ENCODE results near the gene CPA5.
"Not testable (repeated sequence)": the region's sequence is repeated elsewhere in the genome, so short reads cannot be mapped to it uniquely, and the experiment has no call there.

The CPA5 gene

DNA sequence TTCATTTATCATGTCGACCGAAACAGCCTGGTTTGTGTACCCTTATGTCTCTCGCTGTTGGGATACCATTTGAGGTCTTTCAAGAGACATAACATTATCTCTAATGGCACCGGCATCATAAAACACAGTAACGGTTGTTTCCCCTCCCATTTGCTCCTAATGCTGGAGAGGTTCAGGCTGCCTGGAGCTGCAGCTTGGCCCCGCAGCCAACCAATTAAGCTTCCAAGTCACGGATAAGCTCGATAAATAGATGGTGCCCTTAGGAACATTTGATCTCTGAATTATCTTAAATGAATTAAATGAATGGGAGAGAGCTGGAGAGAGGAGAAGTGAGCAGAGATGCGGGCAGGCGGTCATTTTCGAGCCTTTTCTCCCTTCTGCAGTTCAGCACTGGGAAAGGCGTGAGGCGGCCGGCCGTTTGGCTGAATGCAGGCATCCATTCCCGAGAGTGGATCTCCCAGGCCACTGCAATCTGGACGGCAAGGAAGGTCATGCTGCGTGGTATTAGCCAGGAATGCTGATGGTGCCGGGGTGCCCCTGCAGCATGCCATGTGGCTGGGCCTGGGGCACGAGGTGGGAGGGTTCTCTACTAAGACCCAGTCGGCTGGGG, 39.1 kb upstream of the CPA5 start:
- H3K4me1 ChIP-seq (ENCODE audit: low read length) = peaks cover 12% of the 10 kb centered on the region
- H3K4me2 ChIP-seq (ENCODE audit: low read length) = no peak overlapping the region
- no peaks in the 10 kb centered on the region for H4K20me1 ChIP-seq (ENCODE audit: insufficient read depth, low read length)
- H3K9ac ChIP-seq (ENCODE audit: low read length) = no peak overlapping the region
- H3K4me3 ChIP-seq (ENCODE audit: low read length) = no peak overlapping the region
- H2AFZ ChIP-seq (ENCODE audit: low read depth, low read length) = no peak overlapping the region
- TF ChIP-seq CTCF (IDR thresholded peaks at IDR 0.05; ENCODE audit: low read depth, low read length) (no peak), EZH2phosphoT487 (IDR thresholded peaks at IDR 0.05; ENCODE audit: low read depth) (no peak)
- H3K27ac ChIP-seq (ENCODE audit: low read length) = no peak overlapping the region
- H3K27me3 ChIP-seq (ENCODE audit: low read depth, low read length) = peaks cover 48% of the 10 kb centered on the region
- no peaks in the 10 kb centered on the region for H3K36me3 ChIP-seq (replicated peaks; ENCODE audit: low read depth, low read length)
- H3K9me3 ChIP-seq (ENCODE audit: insufficient read depth, low read length) = no peaks in the 10 kb centered on the region
- H3K79me2 ChIP-seq (ENCODE audit: low read length) = no peaks in the 10 kb centered on the region

DNA sequence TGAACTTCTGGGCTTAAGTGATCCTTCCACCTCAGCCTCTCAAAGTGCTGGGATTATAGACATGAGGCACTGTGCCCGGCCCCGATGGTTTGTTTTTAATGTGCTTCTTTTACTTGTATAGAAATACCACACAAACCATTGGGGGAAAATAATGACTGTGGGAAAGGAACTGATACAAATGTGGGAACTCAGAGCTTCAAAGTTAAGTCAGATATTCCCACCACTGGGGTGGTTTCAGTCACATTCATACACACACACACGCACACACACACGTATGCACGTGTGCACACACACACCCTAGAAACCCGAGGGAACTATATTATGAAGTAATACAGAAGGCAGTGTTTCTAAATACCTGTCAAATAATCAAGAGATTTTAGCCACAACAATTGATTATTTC, 34.6 kb upstream of the CPA5 start:
- H3K27ac ChIP-seq (ENCODE audit: low read length) = no peak overlapping the region
- H3K9ac ChIP-seq (ENCODE audit: low read length) = no peak overlapping the region
- H4K20me1 ChIP-seq (ENCODE audit: insufficient read depth, low read length) = no peaks in the 10 kb centered on the region
- H3K79me2 ChIP-seq (ENCODE audit: low read length) = no peaks in the 10 kb centered on the region
- H3K4me2 ChIP-seq (ENCODE audit: low read length) = peak overlapping the region; percentile 31
- H3K27me3 ChIP-seq (ENCODE audit: low read depth, low read length) = peaks cover 35% of the 10 kb centered on the region
- H2AFZ ChIP-seq (ENCODE audit: low read depth, low read length) = no peak overlapping the region
- H3K4me1 ChIP-seq (ENCODE audit: low read length) = peaks cover 12% of the 10 kb centered on the region
- H3K4me3 ChIP-seq (ENCODE audit: low read length) = no peak overlapping the region
- TF ChIP-seq CTCF (IDR thresholded peaks at IDR 0.05; ENCODE audit: low read depth, low read length) (no peak), EZH2phosphoT487 (IDR thresholded peaks at IDR 0.05; ENCODE audit: low read depth) (no peak)
- no peaks in the 10 kb centered on the region for H3K9me3 ChIP-seq (ENCODE audit: insufficient read depth, low read length)
- H3K36me3 ChIP-seq (replicated peaks; ENCODE audit: low read depth, low read length) = no peaks in the 10 kb centered on the region

DNA sequence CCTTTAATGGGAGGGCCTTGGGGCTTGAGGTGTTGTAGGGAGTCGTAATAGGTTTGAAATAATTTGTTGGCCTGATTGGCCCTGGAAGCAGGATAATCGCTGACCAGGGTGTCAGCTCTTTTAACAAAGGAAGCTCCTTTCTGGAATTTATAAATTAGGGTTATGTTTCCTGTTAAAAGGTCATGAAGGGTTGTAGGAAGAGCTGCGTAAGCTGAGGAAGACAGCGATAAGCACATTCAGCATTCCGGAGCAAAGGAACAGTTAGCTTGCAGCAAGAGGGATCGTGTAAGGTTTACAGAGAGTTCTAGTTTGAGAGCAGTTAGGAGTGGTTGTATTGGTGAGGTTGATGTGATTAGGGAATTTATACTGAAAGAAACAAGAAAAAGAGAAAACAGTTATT, 30.3 kb upstream of the CPA5 start:
- no peak for TF ChIP-seq EZH2phosphoT487 (IDR thresholded peaks at IDR 0.05; ENCODE audit: low read depth)
- TF ChIP-seq CTCF (IDR thresholded peaks at IDR 0.05; ENCODE audit: low read depth, low read length) = no peak
- H3K9ac ChIP-seq (ENCODE audit: low read length) = no peak overlapping the region
- H3K27ac ChIP-seq (ENCODE audit: low read length) = no peak overlapping the region
- no peaks in the 10 kb centered on the region for H3K36me3 ChIP-seq (replicated peaks; ENCODE audit: low read depth, low read length)
- H3K79me2 ChIP-seq (ENCODE audit: low read length) = no peaks in the 10 kb centered on the region
- peaks cover 12% of the 10 kb centered on the region for H3K4me1 ChIP-seq (ENCODE audit: low read length)
- no peak overlapping the region for H2AFZ ChIP-seq (ENCODE audit: low read depth, low read length)
- H3K4me3 ChIP-seq (ENCODE audit: low read length) = no peak overlapping the region
- no peak overlapping the region for H3K4me2 ChIP-seq (ENCODE audit: low read length)
- no peaks in the 10 kb centered on the region for H3K9me3 ChIP-seq (ENCODE audit: insufficient read depth, low read length)
- H3K27me3 ChIP-seq (ENCODE audit: low read depth, low read length) = peaks cover 20% of the 10 kb centered on the region; the same call in 1 of the 2 replicates
- no peaks in the 10 kb centered on the region for H4K20me1 ChIP-seq (ENCODE audit: insufficient read depth, low read length)

DNA sequence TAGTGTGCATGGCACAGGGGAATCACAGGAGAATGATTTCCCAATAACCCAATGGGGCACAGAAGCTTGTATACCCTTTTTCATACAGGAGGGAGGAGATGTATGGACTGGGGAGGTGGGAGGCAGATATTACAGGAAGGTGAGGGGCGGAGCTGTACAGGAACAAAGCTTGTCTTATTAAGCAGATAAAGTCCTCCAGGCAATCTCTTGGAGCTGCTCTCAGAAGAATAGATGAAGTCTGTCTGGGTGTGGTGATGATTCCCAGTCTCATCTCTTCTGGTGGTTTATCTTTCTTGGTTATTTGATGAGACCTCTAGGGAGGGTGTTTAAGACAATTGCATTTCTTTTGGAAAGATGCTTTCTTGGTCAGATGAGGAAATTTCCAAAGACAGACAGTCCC, 25.1 kb upstream of the CPA5 start:
- Histone ChIP-seq H3K4me3 (ENCODE audit: low read length) (no peak overlapping the region), H3K9me3 (ENCODE audit: insufficient read depth, low read length) (no peaks in the 10 kb centered on the region), H3K27ac (ENCODE audit: low read length) (no peak overlapping the region), H3K4me1 (ENCODE audit: low read length) (no peaks in the 10 kb centered on the region), H3K27me3 (ENCODE audit: low read depth, low read length) (peaks cover 5% of the 10 kb centered on the region; the same call in 1 of the 2 replicates), H3K79me2 (ENCODE audit: low read length) (no peaks in the 10 kb centered on the region), H3K4me2 (ENCODE audit: low read length) (no peak overlapping the region), H3K36me3 (replicated peaks; ENCODE audit: low read depth, low read length) (no peaks in the 10 kb centered on the region), H2AFZ (ENCODE audit: low read depth, low read length) (no peak overlapping the region), H3K9ac (ENCODE audit: low read length) (no peak overlapping the region), H4K20me1 (ENCODE audit: insufficient read depth, low read length) (no peaks in the 10 kb centered on the region)
- TF ChIP-seq EZH2phosphoT487 (IDR thresholded peaks at IDR 0.05; ENCODE audit: low read depth) = no peak
- no peak for TF ChIP-seq CTCF (IDR thresholded peaks at IDR 0.05; ENCODE audit: low read depth, low read length)

- H3K9ac ChIP-seq (ENCODE audit: low read length); H3K4me3 ChIP-seq (ENCODE audit: low read length); H4K20me1 ChIP-seq (ENCODE audit: insufficient read depth, low read length); H3K4me1 ChIP-seq (ENCODE audit: low read length); H3K36me3 ChIP-seq (replicated peaks; ENCODE audit: low read depth, low read length); H3K9me3 ChIP-seq (ENCODE audit: insufficient read depth, low read length); H2AFZ ChIP-seq (ENCODE audit: low read depth, low read length); H3K27me3 ChIP-seq (ENCODE audit: low read depth, low read length); H3K79me2 ChIP-seq (ENCODE audit: low read length); H3K27ac ChIP-seq (ENCODE audit: low read length); H3K4me2 ChIP-seq (ENCODE audit: low read length): not testable (repeated sequence)
These were observed 22.9 kb upstream of the CPA5 start for GRCh38 chr7:130321542-130322229.
